Loucy (cell line): Measurements from ENCODE around the gene SLC39A2.

Experiments
- H2AFZ ChIP-seq: fragments of 200-600 bp; sonication (generic); 2 replicates; pipeline ENCODE4 v1.6.0; 2016; ENCODE audit warnings: antibody characterized with exemption, mild to moderate bottlenecking, low read length, moderate library complexity
- H3F3A ChIP-seq: fragments of 200-600 bp; 2 replicates; pipeline ENCODE4 v1.6.0; 2016; ENCODE audit warnings: antibody characterized with exemption, low read depth, mild to moderate bottlenecking
- H3K27me3 ChIP-seq: fragments of 200-600 bp; sonication (generic); 2 replicates; pipeline ENCODE4 v1.6.1; 2014; ENCODE audit warnings: low read length, mild to moderate bottlenecking; ENCODE audit not compliant: insufficient read depth, poor library complexity, severe bottlenecking
- H3K36me3 ChIP-seq: fragments of 200-600 bp; sonication (generic); 2 replicates; pipeline ENCODE4 v1.6.1; 2016; ENCODE audit warnings: low read length; ENCODE audit not compliant: insufficient read depth
- H3K4me1 ChIP-seq: fragments of 200-600 bp; sonication (generic); 2 replicates; pipeline ENCODE4 v1.5.1; 2014; ENCODE audit warnings: low read length, mild to moderate bottlenecking; ENCODE audit not compliant: insufficient read depth, poor library complexity, severe bottlenecking
- H3K4me2 ChIP-seq: fragments of 200-600 bp; sonication (generic); 2 replicates; pipeline ENCODE4 v1.6.0; 2014; ENCODE audit warnings: antibody characterized with exemption, low read length, low read depth, mild to moderate bottlenecking; ENCODE audit not compliant: poor library complexity, severe bottlenecking
- H3K4me3 ChIP-seq: fragments of 200-600 bp; sonication (generic); 2 replicates; pipeline ENCODE4 v1.5.1; 2014; ENCODE audit warnings: low read length, mild to moderate bottlenecking, mixed read lengths; ENCODE audit not compliant: poor library complexity, severe bottlenecking
- H3K79me2 ChIP-seq: fragments of 200-600 bp; sonication (generic); 2 replicates; pipeline ENCODE4 v1.6.1; 2014; ENCODE audit warnings: low read length; ENCODE audit not compliant: insufficient read depth
- H3K9ac ChIP-seq: fragments of 200-600 bp; sonication (generic); 2 replicates; pipeline ENCODE4 v1.6.0; 2014; ENCODE audit warnings: mild to moderate bottlenecking, low read depth, low read length, moderate library complexity; ENCODE audit not compliant: poor library complexity, severe bottlenecking
- H3K9me2 ChIP-seq: fragments of 200-600 bp; sonication (generic); replicated peaks from 2 replicates; pipeline ENCODE4 v1.6.1; 2016; ENCODE audit warnings: low read depth, low read length, mixed read lengths
- H3K9me3 ChIP-seq: fragments of 200-600 bp; sonication (generic); 2 replicates; pipeline ENCODE4 v1.6.1; 2014; ENCODE audit warnings: mild to moderate bottlenecking, antibody characterized with exemption, low read length, low read depth; ENCODE audit not compliant: insufficient read depth
- H4K20me1 ChIP-seq: fragments of 200-600 bp; sonication (generic); 2 replicates; pipeline ENCODE4 v1.6.0; 2014; ENCODE audit warnings: antibody characterized with exemption, low read length, mild to moderate bottlenecking; ENCODE audit not compliant: insufficient read depth, poor library complexity, severe bottlenecking
- CTCF ChIP-seq: fragments of 200-600 bp; sonication (generic); conservative IDR thresholded peaks from 2 replicates; pipeline ENCODE4 v1.5.1; 2014; ENCODE audit warnings: mild to moderate bottlenecking, antibody characterized with exemption, low read length
- EZH2phosphoT487 ChIP-seq: fragments of 200-600 bp; IDR thresholded peaks from 2 replicates; pipeline ENCODE4 v1.6.1; 2018; ENCODE audit warnings: antibody characterized with exemption, mild to moderate bottlenecking, moderate library complexity, borderline replicate concordance

SLC39A2 gene

GRCh38 chr14:20969336-20969735 lies 29.8 kb upstream of the SLC39A2 start:
- Histone ChIP-seq H3F3A (no peaks in the 10 kb centered on the region), H3K79me2 (no peaks in the 10 kb centered on the region), H3K4me2 (no peak overlapping the region), H4K20me1 (no peaks in the 10 kb centered on the region), H3K27me3 (no peaks in the 10 kb centered on the region), H3K9ac (no peak overlapping the region), H3K9me2 (no peaks in the 10 kb centered on the region), H3K4me1 (no peaks in the 10 kb centered on the region), H3K4me3 (no peak overlapping the region), H2AFZ (no peak overlapping the region), H3K36me3 (no peaks in the 10 kb centered on the region), H3K9me3 (no peaks in the 10 kb centered on the region)
- TF ChIP-seq EZH2phosphoT487, result no peak
- TF ChIP-seq CTCF, result no peak

- H4K20me1 ChIP-seq, result no peaks in the 10 kb centered on the region
- peak overlapping the region; percentile 81 for H3K4me2 ChIP-seq
- H3K9me3 ChIP-seq, result no peaks in the 10 kb centered on the region
- H3K4me1 ChIP-seq, result no peaks in the 10 kb centered on the region
- no peaks in the 10 kb centered on the region for H3K79me2 ChIP-seq
- H3F3A ChIP-seq, result no peaks in the 10 kb centered on the region
- H3K27me3 ChIP-seq, result no peaks in the 10 kb centered on the region
- peak overlapping the region; percentile 75 for H3K9ac ChIP-seq
- H3K4me3 ChIP-seq, result peak overlapping the region; percentile 79
- H3K36me3 ChIP-seq, result no peaks in the 10 kb centered on the region
- H3K9me2 ChIP-seq, result no peaks in the 10 kb centered on the region
- TF ChIP-seq CTCF (no peak), EZH2phosphoT487 (no peak)
- H2AFZ ChIP-seq, result peak overlapping the region; percentile 98
Observed at GRCh38 chr14:20970647-20970982, 28.5 kb upstream of the SLC39A2 start.

- TF ChIP-seq EZH2phosphoT487, result no peak
- TF ChIP-seq CTCF, result peak; percentile 81
- no peaks in the 10 kb centered on the region for H3K4me1 ChIP-seq
- H3K4me2 ChIP-seq, result peak overlapping the region; percentile 81
- no peaks in the 10 kb centered on the region for H3K27me3 ChIP-seq
- no peaks in the 10 kb centered on the region for H3K9me3 ChIP-seq
- H2AFZ ChIP-seq, result peak overlapping the region; percentile 98
- H3K79me2 ChIP-seq, result no peaks in the 10 kb centered on the region
- peak overlapping the region; percentile 79 for H3K4me3 ChIP-seq
- H3F3A ChIP-seq, result no peaks in the 10 kb centered on the region
- no peaks in the 10 kb centered on the region for H3K9me2 ChIP-seq
- no peaks in the 10 kb centered on the region for H4K20me1 ChIP-seq
- peak overlapping the region; percentile 75 for H3K9ac ChIP-seq
- H3K36me3 ChIP-seq, result no peaks in the 10 kb centered on the region
Observed at GRCh38 chr14:20970983-20971704, 27.9 kb upstream of the SLC39A2 start.
